ENCODE measurements around the gene NKAIN2.
A peak's percentile ranks its signal among the peaks of the same experiment; 100 is the strongest.
"Not testable (repeated sequence)": the region's sequence is repeated elsewhere in the genome, so short reads cannot be mapped to it uniquely, and the experiment has no call there.

Gene NKAIN2

DNA sequence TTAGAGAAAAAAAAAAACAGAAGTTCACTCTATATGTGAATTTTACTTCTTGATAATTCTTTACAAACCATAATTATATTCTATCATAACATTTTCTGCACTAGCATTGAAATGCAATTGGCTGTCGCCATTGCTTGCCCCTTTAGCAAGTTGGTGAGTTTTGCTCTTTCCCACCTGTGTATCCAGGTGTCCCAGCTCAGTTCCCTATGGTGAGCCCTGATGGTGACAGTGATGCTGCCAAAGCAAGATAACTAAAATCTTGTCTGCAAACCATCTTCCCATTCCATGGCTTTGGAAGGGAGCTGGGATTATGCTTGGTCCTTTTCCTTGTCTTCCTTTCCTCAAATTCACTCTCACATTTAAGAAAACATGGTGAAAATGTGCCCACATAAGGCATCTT, 429.6 kb downstream of the NKAIN2 start:
- DNase-seq: no peak

- DNase-seq: no peak
These were observed 431.1 kb downstream of the NKAIN2 start for GRCh38 chr6:124234801-124235200.

DNA sequence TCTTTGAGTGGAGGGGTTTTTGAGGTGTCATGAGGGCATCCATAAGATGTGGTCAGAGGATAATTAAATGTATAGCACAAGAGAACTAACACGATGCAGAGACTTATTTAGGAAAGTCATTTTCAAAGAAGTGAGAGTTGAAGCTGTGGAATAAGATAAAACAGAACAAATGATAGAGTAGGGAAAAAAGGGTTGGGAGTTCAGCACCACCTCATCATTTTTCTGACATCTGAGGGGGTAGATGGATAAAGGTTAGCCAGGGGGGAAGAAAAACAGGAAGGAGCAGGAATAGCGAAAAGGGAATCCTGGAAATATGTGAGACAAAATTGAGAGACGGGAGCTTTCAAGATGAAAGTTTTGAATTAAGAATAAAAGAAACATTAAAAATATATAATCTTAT, 434.2 kb downstream of the NKAIN2 start:
- no peak for DNase-seq

- not testable (repeated sequence) for DNase-seq
These were observed 434.7 kb downstream of the NKAIN2 start for GRCh38 chr6:124238408-124238807.

DNA sequence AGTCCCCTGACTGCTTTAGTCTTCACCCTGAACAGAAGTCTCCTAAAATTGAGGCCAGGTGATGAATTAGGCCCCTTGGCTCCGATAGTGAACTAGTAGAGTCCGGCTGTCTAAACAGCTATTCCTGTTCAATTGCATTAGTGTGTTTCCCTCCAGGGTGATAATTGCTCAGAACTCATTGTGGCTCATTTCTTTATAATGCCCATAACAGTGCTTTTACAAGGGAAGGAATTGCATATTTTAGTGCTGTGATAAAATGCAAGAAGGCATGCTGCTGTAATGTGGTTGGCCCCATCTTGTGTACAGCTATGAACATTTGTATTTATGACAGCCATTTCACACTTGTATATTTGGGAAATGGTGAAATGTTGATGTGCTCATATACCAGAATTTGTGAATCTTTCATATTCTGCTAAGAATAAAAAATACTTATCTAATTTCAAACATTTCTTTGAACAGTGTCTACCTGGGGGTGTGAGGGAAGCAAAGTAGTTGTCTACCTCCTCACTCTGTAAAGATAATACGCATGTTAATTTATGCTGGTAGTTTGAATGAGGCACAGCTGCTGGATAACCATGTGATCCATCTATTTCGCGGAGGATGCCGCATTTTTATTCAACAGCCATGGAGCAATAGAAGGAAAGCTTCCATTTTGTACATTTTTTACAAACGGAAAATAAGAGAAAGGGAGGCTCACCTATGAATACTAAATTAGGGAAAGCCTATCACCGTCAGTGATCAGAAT, 451.4 kb downstream of the NKAIN2 start:
- no peak for DNase-seq

- DNase-seq: no peak
These were observed 456.7 kb downstream of the NKAIN2 start for GRCh38 chr6:124260337-124260736.

- DNase-seq: no peak
These were observed 466.1 kb downstream of the NKAIN2 start for GRCh38 chr6:124269733-124270132.

- no peak for DNase-seq
These were observed 470.0 kb downstream of the NKAIN2 start for GRCh38 chr6:124273701-124274100.

GRCh38 chr6:124282541-124282940, 478.9 kb downstream of the NKAIN2 start:
- no peak for DNase-seq

GRCh38 chr6:124283486-124283885, 479.8 kb downstream of the NKAIN2 start:
- no peak for DNase-seq

- no peak for DNase-seq
These were observed 481.5 kb downstream of the NKAIN2 start for GRCh38 chr6:124285146-124285545.

GRCh38 chr6:124294574-124295200, 491.0 kb downstream of the NKAIN2 start:
- DNase-seq: no peak

DNA sequence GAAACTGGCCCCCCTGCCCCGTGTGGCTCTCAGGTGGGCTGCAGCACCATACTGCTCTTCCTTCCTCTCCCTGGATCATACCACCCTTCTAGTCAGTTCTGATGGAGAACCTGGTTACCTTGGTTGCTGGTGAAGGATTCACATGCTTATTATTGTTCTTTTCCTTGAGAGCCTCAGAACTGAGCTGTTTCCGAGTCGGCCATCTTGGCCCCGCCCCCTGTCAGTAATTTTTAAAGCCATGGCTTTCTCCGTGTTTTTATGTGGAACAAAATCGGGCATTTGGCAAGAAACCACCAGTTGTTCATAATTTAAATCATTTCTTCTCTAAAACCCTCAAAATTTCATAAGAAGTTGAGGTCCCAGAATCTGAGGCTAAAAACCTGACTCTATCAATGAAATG, 493.8 kb downstream of the NKAIN2 start:
- no peak for DNase-seq

DNA sequence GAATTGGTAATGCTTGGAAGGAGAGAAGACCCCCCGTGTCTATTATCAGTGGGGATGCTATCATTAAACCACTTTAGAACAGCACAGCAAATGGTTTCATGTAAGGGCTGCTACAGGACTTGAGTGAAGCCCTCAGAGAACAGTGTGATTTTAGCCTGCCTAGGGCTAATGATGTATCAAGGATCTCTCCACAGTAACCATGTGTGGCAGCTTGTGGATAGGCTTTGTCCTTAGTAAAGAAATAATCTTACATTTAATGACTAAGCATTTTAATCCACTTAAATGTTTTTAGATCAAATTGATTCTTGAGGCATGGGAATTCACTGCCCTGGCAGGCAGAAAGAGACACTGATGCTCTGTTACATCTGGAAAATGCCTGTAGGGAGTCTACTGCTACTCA, 495.1 kb downstream of the NKAIN2 start:
- DNase-seq: peak; percentile 54

GRCh38 chr6:124300907-124301306, 497.2 kb downstream of the NKAIN2 start:
- DNase-seq: not testable (repeated sequence)

DNA sequence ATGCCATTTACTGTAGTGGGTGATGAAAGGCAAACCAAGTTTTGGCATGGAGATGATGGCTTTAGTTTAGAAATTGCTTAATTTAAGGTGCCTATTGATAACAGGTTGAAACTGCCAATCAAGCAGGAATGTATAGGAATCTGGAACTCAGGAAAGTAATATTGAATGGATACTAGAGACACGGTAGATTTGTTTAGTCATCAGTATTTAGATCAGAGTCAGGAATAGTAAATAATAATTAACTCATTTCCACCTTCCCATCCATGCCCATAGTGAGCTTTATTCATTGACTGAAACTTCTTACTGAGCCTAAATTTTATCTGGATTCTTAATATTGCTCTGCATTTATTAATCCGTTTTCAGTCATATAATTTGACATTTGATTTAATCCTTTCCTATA, 500.3 kb downstream of the NKAIN2 start:
- DNase-seq: no peak

GRCh38 chr6:124310139-124310538, 506.5 kb downstream of the NKAIN2 start:
- no peak for DNase-seq

GRCh38 chr6:124319410-124319809, 515.7 kb downstream of the NKAIN2 start:
- DNase-seq: no peak

- DNase-seq: no peak
These were observed 520.6 kb downstream of the NKAIN2 start for GRCh38 chr6:124324237-124324636.

- no peak for DNase-seq
These were observed 526.5 kb downstream of the NKAIN2 start for GRCh38 chr6:124330197-124330596.

GRCh38 chr6:124334359-124334758, 530.7 kb downstream of the NKAIN2 start:
- DNase-seq: no peak

GRCh38 chr6:124339610-124340334, 536.1 kb downstream of the NKAIN2 start:
- no peak for DNase-seq

DNA sequence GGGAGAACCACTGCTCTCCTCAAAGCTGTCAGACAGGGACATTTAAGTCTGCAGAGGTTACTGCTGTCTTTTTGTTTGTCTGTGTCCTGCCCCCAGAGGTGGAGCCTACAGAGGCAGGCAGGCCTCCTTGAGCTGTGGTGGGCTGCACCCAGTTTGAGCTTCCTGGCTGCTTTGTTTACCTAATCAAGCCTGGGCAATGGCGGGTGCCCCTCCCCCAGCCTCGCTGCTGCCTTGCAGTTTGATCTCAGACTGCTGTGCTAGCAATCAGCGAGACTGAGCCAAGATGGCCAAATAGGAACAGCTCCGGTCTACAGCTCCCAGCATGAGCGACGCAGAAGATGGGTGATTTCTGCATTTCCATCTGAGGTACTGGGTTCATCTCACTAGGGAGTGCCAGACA, 544.7 kb downstream of the NKAIN2 start:
- not testable (repeated sequence) for DNase-seq

GRCh38 chr6:124355146-124355545, 551.5 kb downstream of the NKAIN2 start:
- DNase-seq: no peak
